Smooth muscle cell (in vitro differentiated cells): Measurements from ENCODE around the gene RLN3. TPM values are rescaled to one million over a fixed set of nuclear protein-coding genes. Genes with fewer than 3 reads are reported as not detected.

Source experiments
- DNase-seq: peaks from one replicate; lab custom pipeline; 2025; ENCODE audit not compliant: unreplicated experiment; lab: John Stamatoyannopoulos, UW
- H2AFZ ChIP-seq: fragments of 200-600 bp; sonication (generic); 2 replicates; pipeline ENCODE4 v1.6.0; 2016; ENCODE audit warnings: antibody characterized with exemption, low read depth, mild to moderate bottlenecking
- H3F3A ChIP-seq: fragments of 200-600 bp; sonication (generic); 2 replicates; pipeline ENCODE4 v1.6.0; 2017; ENCODE audit warnings: antibody characterized with exemption, low read depth
- H3K27ac ChIP-seq: fragments of 200-600 bp; sonication (generic); 2 replicates; pipeline ENCODE4 v1.5.1; 2016; ENCODE audit warnings: low read depth, mild to moderate bottlenecking
- H3K27me3 ChIP-seq: fragments of 200-600 bp; sonication (generic); 2 replicates; pipeline ENCODE4 v1.6.1; 2016; ENCODE audit warnings: low read depth, mild to moderate bottlenecking
- H3K36me3 ChIP-seq: fragments of 200-600 bp; sonication (generic); 2 replicates; pipeline ENCODE4 v1.5.1; 2016; ENCODE audit warnings: low read depth
- H3K4me1 ChIP-seq: fragments of 200-600 bp; sonication (generic); 2 replicates; pipeline ENCODE4 v1.5.1; 2016; ENCODE audit warnings: low read depth
- H3K4me2 ChIP-seq: fragments of 200-600 bp; sonication (generic); 2 replicates; pipeline ENCODE4 v1.6.0; 2016; ENCODE audit warnings: mild to moderate bottlenecking
- H3K4me3 ChIP-seq: fragments of 200-600 bp; sonication (generic); 2 replicates; pipeline ENCODE4 v1.5.1; 2016; ENCODE audit warnings: mild to moderate bottlenecking
- H3K79me2 ChIP-seq: fragments of 200-600 bp; sonication (generic); 2 replicates; pipeline ENCODE4 v1.6.0; 2016; ENCODE audit warnings: low read depth, mild to moderate bottlenecking
- H3K9ac ChIP-seq: fragments of 200-600 bp; sonication (generic); 2 replicates; pipeline ENCODE4 v1.6.0; 2016; ENCODE audit warnings: low read depth
- H3K9me3 ChIP-seq: fragments of 200-600 bp; sonication (generic); replicated peaks from 2 replicates; pipeline ENCODE4 v1.5.1; 2016; ENCODE audit warnings: low read depth
- H4K20me1 ChIP-seq: fragments of 200-600 bp; sonication (generic); 2 replicates; pipeline ENCODE4 v1.6.0; 2016; ENCODE audit warnings: low read depth
- WGBS: methylation state at CpG from one replicate; pipeline ENCODE4 v1.1.7; 2016; ENCODE audit warnings: low lambda C conversion rate; 5-methylcytosine and 5-hydroxymethylcytosine counted together
- polyA plus RNA-seq: library from polyadenylated mRNA; unstranded; fragments of >200 nt; fragmentation: Nextera tagmentation; extraction: Ambion mirVana; gene quantifications from 2 replicates; pipeline ENCODE4 v1.2.1, GENCODE V29; 2016
- total RNA-seq: library from RNA; depleted of rRNA; stranded (reverse); fragments of >200 nt; gene quantifications from 2 replicates; pipeline ENCODE4 v1.2.3, GENCODE V29; 2014
- TF ChIP-seq, protein P1 (sequence below): fragments of 200-600 bp; sonication (generic); IDR thresholded peaks from 2 replicates; pipeline ENCODE4 v1.5.1; 2017; ENCODE audit warnings: borderline replicate concordance, mild to moderate bottlenecking, antibody characterized with exemption; ENCODE audit not compliant: insufficient read depth, poor library complexity, severe bottlenecking

Gene RLN3
- total and polyA plus RNA-seq, 2 experiments from 2014 or later = not detected

- no peak overlapping the region for H3K4me2 ChIP-seq
- H3K4me3 ChIP-seq = no peak overlapping the region
- no peaks in the 10 kb centered on the region for H3K27me3 ChIP-seq
- H3K27ac ChIP-seq = peak overlapping the region; percentile 62
- TF ChIP-seq, protein P1, sequence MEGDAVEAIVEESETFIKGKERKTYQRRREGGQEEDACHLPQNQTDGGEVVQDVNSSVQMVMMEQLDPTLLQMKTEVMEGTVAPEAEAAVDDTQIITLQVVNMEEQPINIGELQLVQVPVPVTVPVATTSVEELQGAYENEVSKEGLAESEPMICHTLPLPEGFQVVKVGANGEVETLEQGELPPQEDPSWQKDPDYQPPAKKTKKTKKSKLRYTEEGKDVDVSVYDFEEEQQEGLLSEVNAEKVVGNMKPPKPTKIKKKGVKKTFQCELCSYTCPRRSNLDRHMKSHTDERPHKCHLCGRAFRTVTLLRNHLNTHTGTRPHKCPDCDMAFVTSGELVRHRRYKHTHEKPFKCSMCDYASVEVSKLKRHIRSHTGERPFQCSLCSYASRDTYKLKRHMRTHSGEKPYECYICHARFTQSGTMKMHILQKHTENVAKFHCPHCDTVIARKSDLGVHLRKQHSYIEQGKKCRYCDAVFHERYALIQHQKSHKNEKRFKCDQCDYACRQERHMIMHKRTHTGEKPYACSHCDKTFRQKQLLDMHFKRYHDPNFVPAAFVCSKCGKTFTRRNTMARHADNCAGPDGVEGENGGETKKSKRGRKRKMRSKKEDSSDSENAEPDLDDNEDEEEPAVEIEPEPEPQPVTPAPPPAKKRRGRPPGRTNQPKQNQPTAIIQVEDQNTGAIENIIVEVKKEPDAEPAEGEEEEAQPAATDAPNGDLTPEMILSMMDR = no peak
- H4K20me1 ChIP-seq = no peaks in the 10 kb centered on the region
- DNase-seq = no peak
- H3F3A ChIP-seq = no peaks in the 10 kb centered on the region
- H2AFZ ChIP-seq = no peak overlapping the region
- no peaks in the 10 kb centered on the region for H3K79me2 ChIP-seq
- no peak overlapping the region for H3K9ac ChIP-seq
- WGBS = 87% methylated on average over 25 of the region's 25 CpGs
- H3K9me3 ChIP-seq = no peaks in the 10 kb centered on the region
- H3K4me1 ChIP-seq = peaks cover 17% of the 10 kb centered on the region
- no peaks in the 10 kb centered on the region for H3K36me3 ChIP-seq
Measured at GRCh38 chr19:13984875-13985741, 42.8 kb upstream of the RLN3 start.

DNA sequence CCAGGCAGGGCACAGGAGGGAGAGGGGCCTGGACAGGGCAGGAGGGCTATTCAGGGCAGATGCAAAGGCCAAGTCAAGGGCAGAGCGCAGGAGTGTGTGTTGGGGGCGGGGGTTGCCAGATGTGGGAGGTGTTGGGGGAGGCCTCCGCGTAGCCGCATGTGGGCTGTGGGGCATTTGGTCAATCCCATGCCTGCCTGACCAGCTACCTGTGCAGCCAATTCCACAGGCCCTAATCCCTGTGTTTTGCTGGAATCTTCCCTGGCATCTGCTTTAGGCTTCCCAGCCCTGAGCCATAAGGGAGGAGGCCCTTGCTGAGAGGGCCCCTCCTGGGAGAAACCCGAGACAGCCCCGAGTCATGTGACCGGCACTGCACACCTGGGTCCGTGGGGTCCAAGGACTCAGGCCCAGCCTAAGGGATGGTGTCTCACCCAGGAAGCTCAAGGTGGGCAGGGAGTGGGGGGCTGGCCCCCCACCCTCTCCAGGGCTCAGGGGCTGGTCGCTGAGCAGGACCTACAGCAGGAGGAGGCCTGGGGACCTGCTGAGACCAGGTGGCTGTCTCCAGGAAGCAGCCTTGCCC is 42.1 kb upstream of the RLN3 start:
- Histone ChIP-seq H3K4me1 (peaks cover 17% of the 10 kb centered on the region), H3K4me3 (no peak overlapping the region), H3K27me3 (no peaks in the 10 kb centered on the region), H4K20me1 (no peaks in the 10 kb centered on the region), H3K4me2 (peak overlapping the region; percentile 80), H3F3A (no peaks in the 10 kb centered on the region), H2AFZ (no peak overlapping the region), H3K79me2 (no peaks in the 10 kb centered on the region), H3K9ac (no peak overlapping the region), H3K9me3 (no peaks in the 10 kb centered on the region), H3K27ac (peak overlapping the region; percentile 62), H3K36me3 (no peaks in the 10 kb centered on the region)
- WGBS = 70% methylated on average over 7 of the region's 10 CpGs
- no peak for DNase-seq
- TF ChIP-seq, protein P1 = no peak

DNA sequence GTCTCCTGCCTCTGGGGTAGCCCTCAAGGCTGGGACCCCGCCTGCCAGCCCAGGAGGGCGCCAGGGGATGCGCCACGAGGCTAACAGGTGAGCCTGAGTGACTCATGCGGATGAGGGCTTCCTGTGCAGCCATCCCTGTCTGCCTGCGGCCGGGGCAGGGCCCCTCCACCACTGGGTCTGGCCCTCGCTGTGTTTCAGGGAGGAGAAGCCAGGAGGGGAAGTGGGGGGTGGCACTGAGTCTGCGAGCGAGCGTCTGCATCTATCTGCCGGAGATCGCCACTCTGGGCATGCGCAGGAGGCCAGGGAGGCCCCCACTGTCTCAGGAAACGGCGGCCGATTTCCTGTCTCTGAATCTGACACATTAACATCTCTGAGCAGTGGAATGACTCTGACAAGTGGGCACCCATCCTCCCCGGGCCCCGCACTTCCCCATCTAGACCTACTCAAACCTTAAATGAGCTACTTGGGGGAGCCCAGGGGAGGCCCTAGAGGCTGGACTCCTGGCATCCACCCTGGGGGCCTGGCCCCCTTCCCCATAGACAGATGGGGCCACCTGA is 41.5 kb upstream of the RLN3 start:
- no peaks in the 10 kb centered on the region for H4K20me1 ChIP-seq
- TF ChIP-seq, protein P1 = no peak
- H3K4me3 ChIP-seq = no peak overlapping the region
- H3K27me3 ChIP-seq = no peaks in the 10 kb centered on the region
- no peaks in the 10 kb centered on the region for H3F3A ChIP-seq
- no peaks in the 10 kb centered on the region for H3K9me3 ChIP-seq
- H3K36me3 ChIP-seq = no peaks in the 10 kb centered on the region
- WGBS = 33% methylated on average over 19 of the region's 19 CpGs
- H3K9ac ChIP-seq = peak overlapping the region; percentile 32
- H3K27ac ChIP-seq = peak overlapping the region; percentile 62
- H2AFZ ChIP-seq = no peak overlapping the region
- peaks cover 17% of the 10 kb centered on the region for H3K4me1 ChIP-seq
- H3K4me2 ChIP-seq = peak overlapping the region; percentile 80
- no peaks in the 10 kb centered on the region for H3K79me2 ChIP-seq
- peak; percentile 55 for DNase-seq
